C4-2B (cell line): Measurements from ENCODE around the gene PIAS2.

ENCODE experiments used
- ZFX ChIP-seq: fragments of 450-650 bp; IDR thresholded peaks from 2 replicates; pipeline ENCODE4 v1.6.1; 2017
- TF ChIP-seq, protein P1 (sequence below): fragments of 450-650 bp; conservative IDR thresholded peaks from 2 replicates; pipeline ENCODE4 v1.5.1; 2017; ENCODE audit warnings: mild to moderate bottlenecking

DNA sequence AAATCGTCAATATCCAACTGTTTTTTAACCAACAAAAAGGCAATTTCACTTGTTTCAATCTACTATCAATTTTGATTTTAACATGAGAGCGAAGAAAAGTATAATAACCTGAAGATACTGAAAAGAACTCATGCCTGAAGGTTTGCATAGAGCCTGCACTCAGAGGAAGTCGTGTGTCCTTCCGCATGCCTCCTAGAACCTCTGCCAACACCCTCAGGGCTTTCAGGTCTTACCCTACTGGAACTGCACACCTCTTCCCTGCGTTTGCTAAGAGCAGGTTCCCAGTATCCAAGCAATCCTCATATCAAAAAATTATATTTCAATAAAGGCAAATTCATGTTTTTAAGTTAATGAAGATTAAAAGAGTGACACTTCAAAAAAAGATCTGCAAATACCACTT, 74.7 kb downstream of the PIAS2 start:
- TF ChIP-seq, protein P1, sequence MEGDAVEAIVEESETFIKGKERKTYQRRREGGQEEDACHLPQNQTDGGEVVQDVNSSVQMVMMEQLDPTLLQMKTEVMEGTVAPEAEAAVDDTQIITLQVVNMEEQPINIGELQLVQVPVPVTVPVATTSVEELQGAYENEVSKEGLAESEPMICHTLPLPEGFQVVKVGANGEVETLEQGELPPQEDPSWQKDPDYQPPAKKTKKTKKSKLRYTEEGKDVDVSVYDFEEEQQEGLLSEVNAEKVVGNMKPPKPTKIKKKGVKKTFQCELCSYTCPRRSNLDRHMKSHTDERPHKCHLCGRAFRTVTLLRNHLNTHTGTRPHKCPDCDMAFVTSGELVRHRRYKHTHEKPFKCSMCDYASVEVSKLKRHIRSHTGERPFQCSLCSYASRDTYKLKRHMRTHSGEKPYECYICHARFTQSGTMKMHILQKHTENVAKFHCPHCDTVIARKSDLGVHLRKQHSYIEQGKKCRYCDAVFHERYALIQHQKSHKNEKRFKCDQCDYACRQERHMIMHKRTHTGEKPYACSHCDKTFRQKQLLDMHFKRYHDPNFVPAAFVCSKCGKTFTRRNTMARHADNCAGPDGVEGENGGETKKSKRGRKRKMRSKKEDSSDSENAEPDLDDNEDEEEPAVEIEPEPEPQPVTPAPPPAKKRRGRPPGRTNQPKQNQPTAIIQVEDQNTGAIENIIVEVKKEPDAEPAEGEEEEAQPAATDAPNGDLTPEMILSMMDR = no peak
- TF ChIP-seq ZFX = no peak
